IMR-90 (cell line): ENCODE measurements around the gene HERC6. TPM values are rescaled to one million over a fixed set of nuclear protein-coding genes. Genes with fewer than 3 reads are reported as not detected.

ENCODE experiments used
- ATAC-seq: fragments of 200-7000 bp; cut with Tn5 transposase; 2 replicates; pipeline ENCODE4 v1.9.1; 2020; ENCODE audit warnings: low read depth, mild to moderate bottlenecking, moderate library complexity
- BruUV-seq: library from RNA; stranded (reverse); fragments of 400-500 nt; replicated peaks from 2 replicates; lab custom pipeline; 2021; lab: Mats Ljungman, UMichigan
- CTCF ChIA-PET: fragments of 300-600 bp; formaldehyde crosslinking; extraction: SDS; loops from one replicate; lab custom pipeline; 2021; ENCODE audit warnings: antibody characterized with exemption; lab: Yijun Ruan, JAX
- POLR2A ChIA-PET: fragments of 300-600 bp; sonication (Branson Sonifier 250); formaldehyde crosslinking; loops from one replicate; lab custom pipeline; 2022; ENCODE audit warnings: antibody characterized with exemption; ENCODE audit not compliant: unreplicated experiment; lab: Charles Lee
- DNase-seq: peaks from one replicate; pipeline ENCODE4 v3.0.0; 2013
- H2AFZ ChIP-seq: replicated peaks from 2 replicates; pipeline ENCODE3; 2013; ENCODE audit warnings: low read length, mild to moderate bottlenecking; ENCODE audit not compliant: poor library complexity
- H2AK5ac ChIP-seq: 2 replicates; pipeline ENCODE4 v1.6.1; 2013; ENCODE audit warnings: low read depth, low read length, inconsistent platforms
- H2AK9ac ChIP-seq: replicated peaks from 2 replicates; pipeline ENCODE3; 2013; ENCODE audit warnings: mild to moderate bottlenecking, low read depth, low read length, moderate library complexity; ENCODE audit not compliant: poor library complexity
- H2BK120ac ChIP-seq: 2 replicates; pipeline ENCODE4 v1.6.1; 2013; ENCODE audit warnings: low read depth, low read length, inconsistent platforms
- H2BK15ac ChIP-seq: 3 replicates; pipeline ENCODE4 v1.6.1; 2013; ENCODE audit warnings: low read depth, low read length, inconsistent platforms
- H2BK20ac ChIP-seq: 2 replicates; pipeline ENCODE4 v1.6.1; 2013; ENCODE audit warnings: low read depth, mild to moderate bottlenecking, inconsistent platforms, low read length, moderate library complexity
- H2BK5ac ChIP-seq: 2 replicates; pipeline ENCODE4 v1.6.1; 2013; ENCODE audit warnings: mild to moderate bottlenecking, low read depth, low read length, inconsistent platforms; ENCODE audit not compliant: poor library complexity, severe bottlenecking
- H3K14ac ChIP-seq: replicated peaks from 2 replicates; pipeline ENCODE4 v1.6.1; 2013; ENCODE audit warnings: low read depth, low read length, inconsistent platforms
- H3K18ac ChIP-seq: 2 replicates; pipeline ENCODE4 v1.6.1; 2013; ENCODE audit warnings: low read depth, low read length, control low read depth
- H3K23ac ChIP-seq: 2 replicates; pipeline ENCODE4 v1.6.1; 2013; ENCODE audit warnings: low read depth, low read length, inconsistent platforms
- H3K27ac ChIP-seq: 2 replicates; pipeline ENCODE4 v1.5.1; 2013; ENCODE audit warnings: mild to moderate bottlenecking, control low read depth, low read length; ENCODE audit not compliant: insufficient read depth
- H3K27me3 ChIP-seq: 2 replicates; pipeline ENCODE4 v1.6.1; 2013; ENCODE audit warnings: low read length; ENCODE audit not compliant: control insufficient read depth, insufficient read depth
- H3K36me3 ChIP-seq: 2 replicates; pipeline ENCODE4 v1.6.1; 2013; ENCODE audit warnings: low read length, mixed read lengths; ENCODE audit not compliant: control insufficient read depth, insufficient read depth
- H3K4ac ChIP-seq: 2 replicates; pipeline ENCODE4 v1.6.1; 2013; ENCODE audit warnings: low read depth, low read length, inconsistent platforms
- H3K4me1 ChIP-seq: 2 replicates; pipeline ENCODE4 v1.6.1; 2013; ENCODE audit warnings: low read length, mixed read lengths; ENCODE audit not compliant: control insufficient read depth, insufficient read depth
- H3K4me2 ChIP-seq: 2 replicates; pipeline ENCODE4 v1.6.1; 2013; ENCODE audit warnings: low read depth, mild to moderate bottlenecking, control low read depth, low read length, moderate library complexity
- H3K4me3 ChIP-seq: 2 replicates; pipeline ENCODE4 v1.5.1; 2013; ENCODE audit warnings: low read depth, mild to moderate bottlenecking, control low read depth, low read length, moderate library complexity; ENCODE audit not compliant: insufficient read depth
- H3K56ac ChIP-seq: 2 replicates; pipeline ENCODE4 v1.6.1; 2013; ENCODE audit warnings: low read length, inconsistent platforms; ENCODE audit not compliant: insufficient read depth; ENCODE audit errors: extremely low read depth
- H3K79me1 ChIP-seq, 2 experiments: 2 replicates each; pipeline ENCODE4 v1.6.1; 2013; ENCODE audit warnings: low read length in 2 of 2, inconsistent platforms in 1 of 2, low read depth in 1 of 2
- H3K9ac ChIP-seq: 2 replicates; pipeline ENCODE4 v1.6.1; 2013; ENCODE audit warnings: low read depth, low read length, control low read depth
- H3K9me1 ChIP-seq: 2 replicates; pipeline ENCODE4 v1.6.1; 2013; ENCODE audit warnings: low read length, inconsistent platforms; ENCODE audit not compliant: insufficient read depth
- H3K9me3 ChIP-seq: 2 replicates; pipeline ENCODE4 v1.6.1; 2013; ENCODE audit warnings: low read length; ENCODE audit not compliant: control insufficient read depth, insufficient read depth
- H4K20me1 ChIP-seq: 2 replicates; pipeline ENCODE4 v1.6.1; 2013; ENCODE audit warnings: low read length, inconsistent platforms; ENCODE audit not compliant: insufficient read depth
- H4K5ac ChIP-seq: 2 replicates; pipeline ENCODE4 v1.6.1; 2013; ENCODE audit warnings: mild to moderate bottlenecking, low read depth, low read length, control low read depth
- H4K8ac ChIP-seq, 2 experiments: 2 replicates each; pipeline ENCODE4 v1.6.1; 2013; ENCODE audit warnings: low read depth in 2 of 2, low read length in 2 of 2, control low read depth in 1 of 2, inconsistent platforms in 1 of 2
- H4K91ac ChIP-seq: 2 replicates; pipeline ENCODE4 v1.6.1; 2013; ENCODE audit warnings: low read depth, low read length, inconsistent platforms; ENCODE audit not compliant: insufficient read depth
- CEBPB ChIP-seq: IDR thresholded peaks from 2 replicates; pipeline ENCODE4 v1.6.1; 2012; ENCODE audit warnings: low read depth, low read length, improper control_type of control experiment
- MAFK ChIP-seq: IDR thresholded peaks from 2 replicates; pipeline ENCODE4 v1.6.1; 2012; ENCODE audit warnings: low read depth, low read length, improper control_type of control experiment
- WGBS, 2 experiments: methylation state at CpG; one replicate each; pipeline versions ENCODE4 v1.1.5 to v1.1.7; 2013; ENCODE audit warnings: missing lambda C conversion rate in 2 of 2; ENCODE audit not compliant: insufficient read length in 1 of 2; ENCODE audit errors: extremely low coverage in 2 of 2; 5-methylcytosine and 5-hydroxymethylcytosine counted together
- dilution Hi-C: fragments of 300-500 bp; cut with HindIII; formaldehyde crosslinking; loops from one replicate; pipeline ENCODE4 v1.14.3; 2018; ENCODE audit warnings: low sequenced_read_pairs; ENCODE audit not compliant: unreplicated experiment
- in situ Hi-C: fragments of 300-500 bp; cut with MboI; formaldehyde crosslinking; loops from 3 replicates; pipeline ENCODE4 v1.14.3; 2019; ENCODE audit warnings: low sequenced_read_pairs, inconsistent platforms, mixed read lengths
- intact Hi-C: fragments of 100-400 bp; cut with micrococcal nuclease; formaldehyde crosslinking; loops from 2 replicates; pipeline ENCODE4 v1.10.0; 2022
- polyA plus RNA-seq, 3 experiments: library from polyadenylated mRNA; depleted of rRNA; stranded (reverse); fragments of >200 nt; gene quantifications; 2 replicates each; pipeline ENCODE4 v1.2.3, GENCODE V29; 2012; ENCODE audit warnings: low replicate concordance in 1 of 3
- total RNA-seq: library from RNA; depleted of rRNA; stranded (reverse); fragments of >200 nt; gene quantifications from 2 replicates; pipeline ENCODE4 v1.2.3, GENCODE V29; 2012

Gene HERC6
- total and polyA plus RNA-seq, 2 of the 4 experiments (the other 2 are of a cell fraction) = 0.53 to 1.6 TPM

DNA sequence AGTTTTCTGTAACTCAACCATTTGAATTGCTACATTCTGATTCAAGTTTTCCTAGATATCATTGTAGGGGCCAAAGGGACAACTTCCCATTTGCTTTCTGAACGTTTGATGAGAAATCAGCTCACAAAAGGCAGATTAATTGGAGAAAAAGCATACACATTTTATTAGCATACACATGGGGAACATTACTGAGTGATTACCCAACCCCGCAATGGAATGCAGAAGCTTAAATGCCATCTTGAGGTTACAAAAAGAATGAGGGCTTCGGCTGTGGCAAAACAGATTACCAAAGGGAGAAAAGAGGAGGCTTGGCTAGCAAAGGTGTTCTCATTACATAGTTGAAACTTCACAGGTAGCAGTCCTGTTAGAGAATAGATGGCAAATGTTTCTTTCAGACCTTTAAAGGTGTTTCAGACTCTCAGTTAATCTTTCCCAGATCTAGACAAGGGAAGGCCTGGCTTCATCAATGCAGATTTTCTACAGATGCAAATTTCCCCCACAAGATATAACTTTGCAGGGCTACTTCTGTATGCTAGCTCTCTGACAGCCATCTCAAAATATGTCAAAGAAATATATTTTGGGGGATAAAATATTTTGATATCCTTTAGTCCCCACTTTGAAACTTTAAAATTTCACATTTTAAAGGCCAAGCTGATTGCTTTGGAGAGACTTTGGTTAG lies 26.5 kb upstream of the HERC6 start:
- no peaks in the 10 kb centered on the region for H3K79me1 ChIP-seq
- H4K5ac ChIP-seq = no peak overlapping the region
- no CpG with 5 or more reads among the region's 3 CpGs for WGBS, 2 experiments
- ATAC-seq = peak; percentile 61
- H2BK20ac ChIP-seq = no peak overlapping the region
- dilution Hi-C loops (no loop called here), in situ Hi-C loops (no loop called here), intact Hi-C loops (no loop called here)
- H2BK5ac ChIP-seq = peak overlapping the region; percentile 48
- H3K18ac ChIP-seq = no peak overlapping the region
- no peak overlapping the region for H3K14ac ChIP-seq
- no peak overlapping the region for H2AFZ ChIP-seq
- peak overlapping the region; percentile 54; the same call in 1 of the 2 replicates for H3K4me2 ChIP-seq
- no TSS peak for BruUV-seq
- no peaks in the 10 kb centered on the region for H4K20me1 ChIP-seq
- H3K4me1 ChIP-seq = no peaks in the 10 kb centered on the region; the same call in 1 of the 2 replicates
- no peak overlapping the region for H4K91ac ChIP-seq
- H2AK9ac ChIP-seq = no peak overlapping the region
- no peak overlapping the region for H2BK15ac ChIP-seq
- ChIA-PET POLR2A (no interaction called here), CTCF (interaction anchor here (0.8 to 1.0 kb wide), 4 partner anchors 11 to 27 kb away, joined by 3 to 4 read pairs (median 3); no protein-coding TSS in a partner anchor)
- peak; percentile 16 for DNase-seq
- H3K23ac ChIP-seq = no peak overlapping the region
- no peaks in the 10 kb centered on the region for H3K27me3 ChIP-seq
- no peak overlapping the region for H3K27ac ChIP-seq
- TF ChIP-seq CEBPB = peak; percentile 26; the same call in 1 of the 2 replicates
- TF ChIP-seq MAFK = no peak
- H3K9me3 ChIP-seq = no peaks in the 10 kb centered on the region
- H4K8ac ChIP-seq = no peak overlapping the region
- no peak overlapping the region for H2AK5ac ChIP-seq
- H3K9ac ChIP-seq = no peak overlapping the region
- H3K36me3 ChIP-seq = no peaks in the 10 kb centered on the region
- H3K9me1 ChIP-seq = no peaks in the 10 kb centered on the region
- no peak overlapping the region for H2BK120ac ChIP-seq
- no peak overlapping the region for H3K56ac ChIP-seq
- no peak overlapping the region for H3K4ac ChIP-seq
- no peak overlapping the region for H3K4me3 ChIP-seq
